Pancreas (tissue), 10 donors: ENCODE data around the gene GLS2. TPM values are rescaled to one million over a fixed set of nuclear protein-coding genes. Genes with fewer than 3 reads are reported as not detected.

ENCODE experiments used
- ATAC-seq, 4 donors: fragments of 200-7000 bp; cut with Tn5 transposase; one replicate each; pipeline versions ENCODE4 v1.8.0 to v1.9.1; 2020; ENCODE audit warnings: mild to moderate bottlenecking in 4 of 4, moderate library complexity in 4 of 4
- DNase-seq, 6 donors: peaks; one replicate each; pipeline ENCODE4 v3.0.0-alpha.2; 2020
- FAIRE-seq: peaks from 2 replicates; lab custom pipeline; 2012; peaks lifted over from hg19 to GRCh38; lab: Jason Lieb, UNC
- H3K27ac ChIP-seq, 4 donors: fragments of 200-600 bp; sonication (generic); 1 replicate in 3 of 4; 2 replicates in 1 of 4; pipeline versions ENCODE4 v1.5.0 to v1.8.0; 2020
- H3K27me3 ChIP-seq, 4 donors: fragments of 200-600 bp; one replicate each; pipeline ENCODE4 v1.8.0; 2021
- H3K36me3 ChIP-seq, 3 donors: fragments of 200-600 bp; sonication (generic) in 1 of 3; one replicate each; pipeline versions ENCODE4 v1.5.0 to v1.8.0; 2020 to 2021
- H3K4me1 ChIP-seq, 3 donors: fragments of 200-600 bp; one replicate each; pipeline ENCODE4 v1.8.0; 2021
- H3K4me3 ChIP-seq, 4 donors: fragments of 200-600 bp; sonication (generic) in 2 of 4; one replicate each; pipeline versions ENCODE4 v1.5.0 to v1.8.0; 2020 to 2021
- H3K9me3 ChIP-seq, 4 donors: fragments of 200-600 bp; one replicate each; pipeline ENCODE4 v1.8.0; 2021
- CTCF ChIP-seq, 4 donors: fragments of 200-600 bp; sonication (generic) in 3 of 4; IDR thresholded peaks; one replicate each; pipeline versions ENCODE4 v1.5.0 to v1.8.0; 2021; ENCODE audit warnings: antibody characterized with exemption in 4 of 4
- WGBS, 2 donors: extraction: QIAGEN DNeasy Blood & Tissue Kit; methylation state at CpG; one replicate each; pipeline ENCODE4 v1.1.7; 2013; 5-methylcytosine and 5-hydroxymethylcytosine counted together
- intact Hi-C, 3 donors: fragments of 100-400 bp; cut with DNase I; formaldehyde crosslinking; loops; one replicate each; pipeline versions ENCODE4 v1.11.1 to v1.14.2; 2022
- polyA plus RNA-seq, 2 donors: library from polyadenylated mRNA; stranded (reverse); fragments of 200-250 nt; gene quantifications; one replicate each; pipeline ENCODE4 v1.2.3, GENCODE V29; 2013
- total RNA-seq, 6 donors: library from RNA; stranded (reverse); fragmentation: NEBNext Ultra II Directional in 4 of 6; extraction: Animal tissue kit (Norgen Biotek cat#: 25700) in 4 of 6; gene quantifications; one replicate each; pipeline versions ENCODE4 v1.2.1 to v1.2.4, GENCODE V29; 2021 to 2023
- donor health status: healthy with polysubstance abuse.
- donor health status: DM: no; HTN: no; CAD: no; lungs with moderate emphysema.
- donor health status: DM: no; HTN: no; CAD: no.
- donor health status: control.
- donor health status: control.
- donor health status: Bipolar disorder and iron deficiency.
- donor health status: DM: yes; HTN: yes; CAD: no.
- donor health status: DM: no; HTN: no; CAD: no.
- donor health status: DM: no; HTN: no; CAD: no.
- donor health status: DM: yes; HTN: yes; CAD: no.

Gene GLS2
- total RNA-seq (10 to 100 TPM; 14.6 to 49.1 (median 31.0) TPM), polyA plus RNA-seq (10 to 100 TPM; 33.6 to 35.5 TPM)

GRCh38 chr12:56488041-56488955 lies at the start of gene GLS2:
Gene GLS2, minus strand, starts transcription at chr12:56488161. Its CDS starts 43 bp downstream, at chr12:56488118.
- peak; percentile 84 to 92 (median 87) for DNase-seq
- intact Hi-C loops = no loop called here
- Histone ChIP-seq H3K27me3 (no peaks in the 10 kb centered on the region), H3K27ac (peak within 1 kb of the TSS; percentile 65 to 83 (median 81)), H3K9me3 (no peaks in the 10 kb centered on the region), H3K36me3 (no peaks in the 10 kb centered on the region), H3K4me1 (peaks cover 0 to 3% (median 0%) of the 10 kb centered on the region in 3 donors), H3K4me3 (peak within 1 kb of the TSS; percentile 67 to 79 (median 73))
- no peak for TF ChIP-seq CTCF (IDR thresholded peaks at IDR 0.05)
- 12 to 13% methylated on average over 54 to 59 of the region's 59 CpGs for WGBS, 2 donors
- ATAC-seq = peak; percentile 91 to 97 (median 94)
- no peak for FAIRE-seq

GRCh38 chr12:56537546-56537945 lies 49.6 kb upstream of the GLS2 start:
- TF ChIP-seq CTCF (IDR thresholded peaks at IDR 0.05) = no peak
- FAIRE-seq = no peak
- intact Hi-C loops = no loop called here
- Histone ChIP-seq H3K36me3 (no peaks in the 10 kb centered on the region), H3K9me3 (no peaks in the 10 kb centered on the region), H3K27ac (no peak overlapping the region), H3K4me1 (no peaks in the 10 kb centered on the region), H3K4me3 (no peak overlapping the region), H3K27me3 (no peaks in the 10 kb centered on the region)
- DNase-seq = no peak
- no peak for ATAC-seq

- Histone ChIP-seq H3K36me3 (no peaks in the 10 kb centered on the region), H3K4me3 (no peak overlapping the region), H3K27me3 (no peaks in the 10 kb centered on the region), H3K4me1 (peaks cover 0 to 5% (median 4%) of the 10 kb centered on the region in 3 donors), H3K27ac (no peak overlapping the region), H3K9me3 (no peaks in the 10 kb centered on the region)
- WGBS, 2 donors = 80 to 82% methylated on average over 7 of the region's 7 CpGs
- ATAC-seq = no peak
- no peak for DNase-seq
- TF ChIP-seq CTCF (IDR thresholded peaks at IDR 0.05) = no peak
- FAIRE-seq = no peak
- intact Hi-C loops = no loop called here
Measured at GRCh38 chr12:56530390-56531055, 42.6 kb upstream of the GLS2 start.

DNA sequence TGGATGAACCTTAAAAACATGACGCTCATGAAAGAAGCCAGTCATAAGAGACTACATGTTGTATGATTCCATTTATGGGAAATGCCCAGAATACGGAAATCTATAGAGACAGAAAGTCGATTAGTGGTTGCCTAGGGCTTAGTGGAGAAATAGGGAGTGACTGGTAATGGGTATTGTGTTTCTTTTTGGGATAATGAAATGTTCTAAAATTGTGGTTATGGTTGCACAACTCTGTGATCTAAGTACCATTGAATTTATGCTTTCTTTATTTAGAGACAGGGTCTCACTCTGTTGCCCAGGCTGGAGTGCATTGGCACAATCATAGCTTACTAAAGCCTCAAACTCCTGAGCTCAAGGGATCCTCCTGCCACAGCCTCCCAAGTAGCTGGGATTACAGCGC lies 41.7 kb upstream of the GLS2 start:
- no peak for TF ChIP-seq CTCF (IDR thresholded peaks at IDR 0.05)
- DNase-seq = no peak
- Histone ChIP-seq H3K9me3 (no peaks in the 10 kb centered on the region), H3K36me3 (no peaks in the 10 kb centered on the region), H3K4me3 (no peak overlapping the region), H3K27ac (no peak overlapping the region), H3K27me3 (no peaks in the 10 kb centered on the region), H3K4me1 (peaks cover 0 to 5% (median 4%) of the 10 kb centered on the region in 3 donors)
- intact Hi-C loops = no loop called here
- no peak for FAIRE-seq
- ATAC-seq = no peak
- 92 to 93% methylated on average over 4 of the region's 4 CpGs for WGBS, 2 donors
